NCI-H1436 (cell line): ENCODE data around the gene PRM2.

Source experiments
- DNase-seq: peaks from one replicate; lab custom pipeline; 2025; lab: John Stamatoyannopoulos, UW

PRM2 gene

GRCh38 chr16:11276143-11276895 is at the start of gene PRM2:
TSS of gene PRM2 (minus strand) at chr16:11276480. CDS start at chr16:11276370, 110 bp downstream.
- no peak for DNase-seq

DNA sequence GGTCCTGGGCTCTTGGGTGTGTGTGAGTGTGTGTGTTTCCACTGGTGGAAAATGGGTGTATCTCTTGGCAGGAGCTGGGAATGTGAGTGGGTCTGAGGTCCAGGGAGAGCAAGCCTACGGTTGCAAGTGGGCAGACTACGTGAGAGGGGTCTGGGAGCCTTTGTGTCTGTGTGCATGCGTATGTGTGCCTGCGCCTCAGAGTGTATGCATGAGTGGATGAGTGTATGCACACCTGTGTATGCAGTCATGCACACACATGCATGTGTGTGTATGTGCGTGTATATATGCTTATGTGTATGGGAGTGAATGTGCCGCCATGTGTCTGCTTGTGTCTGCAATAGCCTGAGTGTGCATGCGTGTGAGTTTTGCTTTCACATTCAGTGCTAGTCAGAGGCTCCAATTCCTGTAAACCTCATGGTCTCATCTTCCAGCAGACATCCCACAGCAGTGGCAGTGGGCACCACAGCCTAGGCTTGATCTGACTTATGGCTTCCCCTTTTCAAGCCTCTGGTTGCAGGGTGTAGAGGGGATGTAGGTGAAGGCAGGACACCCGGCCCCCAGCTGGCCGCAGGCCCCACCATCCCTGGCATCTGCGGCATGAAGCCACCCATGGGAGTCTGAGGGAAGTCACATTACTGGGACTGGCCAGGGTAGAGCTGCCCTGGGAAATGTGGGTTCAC is 49.3 kb upstream of the PRM2 start:
- DNase-seq: no peak

DNA sequence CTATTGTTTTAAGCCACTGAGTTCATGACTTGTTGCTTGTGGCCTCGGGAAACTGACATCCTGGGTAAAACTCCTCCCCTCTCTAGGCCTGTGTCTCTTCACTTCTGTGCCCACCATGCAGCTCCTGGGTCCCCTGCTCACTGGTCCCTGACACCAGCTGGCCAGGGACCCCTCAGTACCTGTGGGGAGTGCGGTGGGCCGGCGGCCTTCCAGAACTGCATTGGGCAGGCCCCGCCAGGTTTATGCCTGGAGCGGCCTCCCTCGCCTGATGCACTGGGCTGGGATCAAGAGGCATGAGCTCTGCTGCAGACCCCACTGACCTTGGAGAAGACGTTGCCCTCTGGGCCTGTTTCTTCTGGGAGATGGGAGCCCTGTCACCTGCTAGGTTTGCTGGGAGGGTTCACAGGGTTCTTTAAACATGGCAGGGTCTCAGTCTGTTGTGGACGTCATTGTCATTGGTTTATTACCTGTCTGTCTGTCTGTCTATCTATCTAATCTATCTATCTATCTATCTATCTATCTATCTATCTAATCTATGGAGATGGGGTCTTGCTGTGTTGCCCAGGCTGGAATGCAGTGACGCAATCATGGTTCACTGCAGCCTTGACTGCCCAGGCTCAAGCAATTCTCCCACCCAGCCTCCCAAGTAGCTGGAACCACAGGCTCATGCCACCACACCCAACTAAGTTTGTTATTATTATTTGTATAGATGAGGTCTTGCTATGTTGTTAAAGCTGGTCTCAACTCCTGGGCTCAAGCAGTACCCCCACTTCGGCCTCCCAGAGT is 47.5 kb upstream of the PRM2 start:
- DNase-seq: no peak

GRCh38 chr16:11322823-11323222 is 46.5 kb upstream of the PRM2 start:
- DNase-seq: no peak

- no peak for DNase-seq
Measured at GRCh38 chr16:11321662-11322061, 45.4 kb upstream of the PRM2 start.

- no peak for DNase-seq
Measured at GRCh38 chr16:11320170-11320569, 43.9 kb upstream of the PRM2 start.

GRCh38 chr16:11319529-11320146 is 43.4 kb upstream of the PRM2 start:
- DNase-seq: peak; percentile 42

DNA sequence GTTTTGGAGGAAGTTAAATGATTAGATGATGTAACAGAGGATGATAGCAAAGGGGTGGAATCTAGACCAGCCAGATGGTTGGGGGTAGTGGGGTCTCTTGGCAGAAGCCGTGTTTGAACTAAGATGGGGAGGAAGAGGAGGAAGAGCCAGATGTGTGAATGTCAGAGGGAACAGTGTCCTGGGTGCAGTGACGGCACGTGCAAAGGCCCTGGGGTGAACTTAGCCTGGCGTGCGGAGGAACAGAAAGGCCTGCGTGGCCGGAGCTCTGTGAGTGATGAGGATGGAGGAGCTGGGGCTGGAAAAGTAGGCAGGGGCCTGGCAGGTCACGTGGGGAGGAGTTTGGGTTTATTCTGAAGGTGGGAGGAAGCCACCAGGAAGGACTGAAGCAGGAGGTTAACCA is 42.5 kb upstream of the PRM2 start:
- no peak for DNase-seq

DNA sequence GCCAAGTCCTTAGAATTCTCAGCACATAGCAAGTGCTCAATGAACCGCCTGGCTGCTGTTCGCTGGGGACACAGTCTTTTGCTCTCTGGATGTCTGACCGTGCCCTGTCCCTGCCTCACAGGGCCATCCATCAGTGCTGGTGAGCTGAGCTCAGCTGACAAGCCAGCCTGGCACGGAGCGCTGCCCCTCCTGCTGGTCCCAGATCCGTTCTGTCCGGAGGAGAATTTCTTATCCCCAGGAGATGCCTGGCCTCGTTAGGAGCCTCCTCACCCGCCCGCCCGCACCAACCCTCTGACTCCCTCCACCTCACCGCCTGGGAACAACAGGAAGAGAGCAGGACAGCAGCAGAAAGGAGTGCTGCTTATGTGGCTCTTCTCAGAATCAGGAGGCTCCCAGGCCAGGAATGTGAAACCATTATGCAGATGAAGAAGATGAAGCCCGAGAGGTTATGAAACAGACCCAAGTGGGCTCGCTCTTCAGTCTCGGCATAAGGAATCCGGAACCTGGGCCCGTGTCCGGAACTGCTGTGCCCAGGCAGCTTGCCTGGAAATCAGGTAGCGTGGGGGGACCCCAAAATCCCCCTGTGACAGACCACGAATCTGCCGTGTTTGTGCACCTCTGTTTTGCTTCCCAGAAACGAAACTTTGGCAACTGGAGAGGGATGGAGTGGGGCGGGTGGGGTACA is 40.2 kb upstream of the PRM2 start:
- no peak for DNase-seq

DNA sequence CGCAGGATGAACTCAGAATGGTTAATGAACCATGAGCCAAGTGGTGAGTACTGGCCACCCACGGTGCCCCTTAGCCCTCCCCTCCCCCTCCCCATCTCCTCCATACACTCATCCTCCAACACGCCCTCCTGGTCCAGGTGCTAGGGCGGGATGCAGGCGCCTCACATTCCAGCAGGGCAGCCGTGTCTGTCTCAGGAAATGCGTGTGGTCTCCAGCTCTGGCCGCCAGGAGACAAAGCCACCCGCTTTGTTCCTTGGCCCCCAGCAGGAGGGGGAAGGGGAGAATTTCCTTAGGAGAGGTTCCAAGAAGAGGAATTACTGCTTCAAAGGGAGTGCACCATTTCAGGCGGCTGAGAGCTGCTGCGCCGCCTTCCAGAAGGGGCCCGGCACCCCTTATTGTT is 39.2 kb upstream of the PRM2 start:
- no peak for DNase-seq

DNA sequence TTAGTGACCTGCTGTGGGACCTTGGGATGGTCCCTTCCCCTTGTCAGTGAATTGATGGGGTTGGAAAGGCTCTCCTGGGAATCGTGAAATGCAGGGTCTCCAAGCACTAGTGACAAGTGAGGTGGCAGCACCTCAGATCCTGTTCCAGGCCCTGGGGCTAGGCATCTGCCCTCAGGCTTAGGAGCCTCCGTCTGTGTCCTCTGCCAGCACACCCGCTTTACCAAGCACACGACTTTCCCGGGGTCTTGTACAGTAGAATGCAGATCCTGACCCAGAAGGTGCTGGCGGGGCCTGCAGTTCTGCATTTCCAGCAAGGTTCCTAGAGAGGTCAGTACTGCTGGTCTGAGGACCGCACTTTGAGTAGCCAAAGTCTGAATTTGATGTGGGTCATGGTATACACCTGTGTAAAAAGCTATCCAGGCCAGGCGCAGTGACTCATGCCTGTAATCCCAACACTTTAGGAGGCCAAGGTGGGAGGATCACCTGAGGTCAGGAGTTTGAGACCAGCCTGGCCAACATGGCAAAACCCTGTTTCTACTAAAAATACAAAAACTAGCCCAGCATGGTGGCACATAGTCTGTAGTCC is 38.1 kb upstream of the PRM2 start:
- no peak for DNase-seq

DNA sequence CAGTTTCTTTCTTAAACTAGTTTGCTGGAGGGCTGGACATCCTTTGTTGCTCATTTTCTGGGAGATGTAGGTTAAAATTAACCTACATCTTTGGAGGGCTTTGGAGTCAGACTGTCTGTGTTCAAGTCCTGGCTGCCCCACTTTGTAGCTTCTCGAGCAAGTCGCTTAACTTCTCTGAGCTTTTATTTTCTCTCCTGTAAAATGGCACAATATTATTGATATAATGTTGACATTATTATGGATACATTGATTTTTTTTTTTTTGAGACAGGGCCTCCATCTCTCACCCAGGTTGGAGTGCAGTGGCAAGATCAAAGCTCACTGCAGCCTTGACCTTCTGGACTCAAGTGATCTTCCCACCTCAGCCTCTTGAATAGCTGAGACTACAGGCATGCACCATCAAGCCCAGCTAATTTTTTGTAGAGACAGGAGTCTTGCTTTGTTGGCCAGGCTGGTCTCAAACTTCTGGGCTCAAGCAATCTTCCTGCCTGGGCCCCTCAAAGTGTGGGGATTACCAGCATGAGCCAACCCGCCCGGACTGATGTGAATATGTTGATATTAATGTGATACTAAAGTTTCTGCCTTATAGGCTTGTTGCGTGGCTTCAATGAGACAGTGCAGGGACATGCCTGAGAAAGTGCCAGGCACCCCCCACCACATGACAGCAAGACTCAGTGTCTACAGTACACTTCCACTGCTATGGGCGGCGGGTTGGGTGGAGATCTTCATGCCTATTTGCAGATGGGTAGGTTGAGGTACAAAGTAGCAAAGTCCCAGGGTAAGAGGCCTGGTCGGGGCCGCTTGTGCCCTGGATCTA is 37.4 kb upstream of the PRM2 start:
- no peak for DNase-seq

DNA sequence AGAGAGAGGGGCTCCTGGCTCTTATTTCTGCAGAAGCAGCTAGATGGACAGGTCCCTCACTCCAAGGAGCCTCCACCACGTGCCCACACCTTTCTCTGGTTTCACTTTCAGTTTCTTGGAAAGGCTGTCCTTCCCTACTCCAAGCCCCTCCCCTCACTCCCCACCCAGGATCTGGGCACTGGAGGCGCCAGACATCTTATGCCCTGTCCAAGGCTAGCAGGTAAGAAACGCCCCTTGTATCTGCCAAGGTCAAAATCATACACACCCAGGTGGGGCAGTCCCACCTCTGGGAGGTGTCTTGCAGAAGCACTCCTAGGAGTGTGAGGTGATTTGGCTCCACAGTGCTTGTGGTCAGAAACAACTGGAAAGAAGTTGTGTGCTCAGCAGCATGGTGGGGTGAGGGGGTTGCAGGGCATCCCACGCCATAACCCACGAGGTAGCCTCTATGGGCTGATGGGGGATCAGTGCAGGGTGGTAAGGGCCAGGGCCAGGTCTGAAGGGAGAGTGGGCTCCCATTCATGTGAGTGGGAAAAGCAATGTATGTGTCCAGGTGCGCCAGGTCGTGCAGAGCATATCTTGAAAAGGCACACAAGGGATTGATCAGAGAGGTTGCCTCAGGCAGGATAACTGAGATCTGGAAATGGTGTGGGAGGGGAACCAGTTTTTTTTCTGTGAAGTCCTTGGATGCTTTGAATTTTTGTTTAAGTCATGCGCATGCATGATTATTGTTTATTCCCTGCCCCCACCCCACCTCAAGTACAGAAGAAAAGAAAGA is 36.6 kb upstream of the PRM2 start:
- DNase-seq: no peak

GRCh38 chr16:11310997-11311561 is 34.8 kb upstream of the PRM2 start:
- DNase-seq: no peak

- DNase-seq: no peak
Measured at GRCh38 chr16:11310634-11310977, 34.3 kb upstream of the PRM2 start.

GRCh38 chr16:11309895-11310633 is 33.8 kb upstream of the PRM2 start:
- no peak for DNase-seq

DNA sequence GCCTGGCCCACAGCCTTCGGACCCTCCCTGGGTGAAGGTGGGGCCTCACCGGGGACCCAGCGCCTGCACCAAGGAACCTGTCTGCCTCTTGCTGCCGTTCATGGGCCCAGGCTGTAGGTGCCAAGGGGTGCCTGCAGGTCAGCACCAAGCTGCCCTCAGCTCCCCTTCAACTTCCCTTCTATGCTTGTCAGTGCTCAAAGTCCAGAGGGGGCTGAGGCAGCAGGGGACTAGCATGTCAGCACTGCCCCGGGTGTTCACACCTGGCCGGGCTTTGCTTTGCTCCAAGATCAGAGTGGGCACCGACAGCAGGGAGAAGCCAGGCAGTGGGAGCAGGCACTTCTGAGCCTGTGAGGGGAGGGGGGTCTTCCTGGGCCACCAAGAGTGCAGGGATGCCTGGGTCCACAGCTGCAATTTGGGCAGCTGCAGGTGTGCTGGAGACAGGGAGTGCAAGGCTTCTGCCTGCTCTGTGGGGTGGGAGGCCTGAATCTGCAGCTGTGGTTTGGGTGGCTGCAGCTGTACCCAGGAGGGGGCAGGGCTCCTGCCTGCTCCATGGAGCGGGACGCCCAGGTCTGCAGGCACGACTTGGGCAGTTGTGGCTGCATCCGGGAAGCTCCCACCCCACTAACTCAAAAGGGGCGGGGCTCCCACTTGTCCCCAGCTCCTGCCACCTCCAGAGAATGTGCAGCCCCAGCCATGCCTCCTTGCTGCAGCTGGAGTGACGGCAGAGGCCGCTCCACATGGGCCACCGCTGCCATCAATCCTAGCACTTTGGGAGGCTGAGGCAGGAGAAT is 32.4 kb upstream of the PRM2 start:
- no peak for DNase-seq
